GM21381 (cell line): ENCODE results near the gene CSNK2A1.
"Not testable (repeated sequence)": the region's sequence is repeated elsewhere in the genome, so short reads cannot be mapped to it uniquely, and the experiment has no call there.

Source experiments
- ATAC-seq: cut with Tn5 transposase; IDR thresholded peaks from one replicate; pipeline ENCODE4 v1.9.1; 2021; ENCODE audit warnings: mild to moderate bottlenecking, moderate library complexity; ENCODE audit not compliant: unreplicated experiment

Gene CSNK2A1

DNA sequence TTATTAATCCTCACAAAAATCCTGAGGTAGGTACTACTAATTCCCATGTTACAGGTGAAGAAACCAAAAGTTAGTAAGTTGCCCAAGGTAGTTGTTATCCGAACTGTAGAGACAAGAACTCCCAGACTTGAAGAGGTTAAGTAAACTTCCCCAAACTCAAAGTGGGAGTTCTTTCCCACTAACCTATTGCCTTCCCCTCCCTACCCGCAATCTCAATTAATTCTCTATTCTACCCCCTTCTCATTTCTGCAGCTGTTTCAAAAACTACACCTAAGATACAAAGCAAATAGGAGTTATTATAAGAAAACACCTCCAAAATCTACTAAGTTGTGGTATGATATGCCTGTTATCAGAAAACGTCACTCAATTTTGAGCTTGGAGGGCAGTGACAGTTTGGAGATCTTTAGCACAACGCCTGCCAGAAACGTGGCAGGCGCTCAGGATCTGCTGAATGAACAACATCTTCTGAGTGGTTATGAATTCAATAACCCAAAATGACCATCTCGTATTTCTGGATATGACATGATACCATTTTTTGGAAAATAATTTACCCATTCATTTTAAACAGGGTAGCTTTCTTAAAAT lies 7.1 kb downstream of the CSNK2A1 start:
- ATAC-seq = no peak

DNA sequence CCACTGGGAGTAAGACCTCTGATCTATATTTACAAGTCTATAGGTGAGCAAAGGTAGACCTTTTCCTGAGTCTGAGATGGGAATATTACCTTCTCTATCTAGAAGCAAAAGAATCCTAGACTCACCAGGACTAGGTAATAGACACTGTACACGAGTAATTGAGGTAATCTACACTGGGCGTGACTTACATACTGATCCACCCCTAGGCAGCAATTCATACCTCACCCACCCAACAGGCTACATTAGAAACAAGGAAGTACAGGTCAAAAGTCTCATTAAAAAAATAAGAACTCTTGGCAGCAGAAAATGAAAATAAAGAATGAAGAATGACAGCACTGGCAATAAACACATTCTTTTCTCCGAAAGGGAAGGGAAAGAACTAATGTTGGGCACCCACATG lies 7.6 kb downstream of the CSNK2A1 start:
- ATAC-seq = no peak

DNA sequence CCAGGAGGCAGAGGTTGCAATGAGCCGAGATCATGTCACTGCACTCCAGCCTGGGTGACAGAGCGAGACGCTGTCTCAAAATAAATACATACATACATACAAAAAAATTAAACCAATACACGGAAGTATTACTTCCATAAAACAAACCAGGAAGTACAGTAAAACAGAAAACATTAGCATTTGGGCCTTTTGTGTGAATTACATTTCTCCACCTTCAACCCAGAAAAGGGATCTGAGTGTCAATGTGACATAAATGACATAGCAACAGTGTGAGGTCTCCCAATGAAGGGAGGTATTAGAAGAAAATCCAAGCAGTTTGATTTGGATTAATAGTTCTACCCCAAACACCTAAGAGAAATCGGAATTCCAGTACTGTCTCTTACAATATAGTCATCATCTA lies 10.1 kb downstream of the CSNK2A1 start:
- ATAC-seq = no peak

DNA sequence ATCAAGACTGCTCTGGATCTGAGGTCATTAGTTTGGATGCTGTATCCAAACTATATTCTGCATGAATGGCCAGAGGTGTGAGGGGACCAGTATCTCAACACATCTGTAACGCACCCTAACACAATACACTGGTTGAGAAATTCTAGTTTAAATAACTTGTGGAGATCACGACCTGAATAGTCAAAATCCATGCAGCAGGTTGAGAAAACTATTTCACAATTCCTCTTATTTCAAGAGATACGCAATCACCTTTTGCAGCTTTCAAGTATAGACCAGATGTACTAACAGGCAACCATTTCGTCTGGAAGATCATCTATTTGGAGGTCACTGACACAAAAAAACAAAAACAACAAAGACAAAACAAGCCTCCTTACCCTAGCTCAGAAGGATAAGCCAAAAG lies 11.1 kb downstream of the CSNK2A1 start:
- ATAC-seq = no peak

- ATAC-seq = no peak
Observed at GRCh38 chr20:531608-532007, 12.0 kb downstream of the CSNK2A1 start.

DNA sequence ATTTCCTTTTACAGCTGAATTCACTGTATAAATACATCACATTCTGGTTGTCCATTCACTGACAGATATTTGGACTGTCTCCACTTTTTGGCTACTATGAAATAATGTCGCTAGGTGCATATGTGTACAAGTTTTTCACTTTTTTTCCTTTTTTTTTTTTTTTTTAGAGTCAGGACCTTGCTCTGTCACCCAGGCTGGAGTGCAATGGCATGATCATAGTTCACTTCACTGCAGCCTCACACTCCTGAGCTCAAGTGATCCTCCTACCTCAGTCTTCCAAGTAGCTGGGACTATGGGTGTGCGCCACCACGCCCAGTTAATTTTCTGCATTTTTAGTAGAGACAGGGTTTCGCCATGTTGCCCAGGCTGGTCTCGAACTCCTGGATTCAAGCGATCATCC lies 13.3 kb downstream of the CSNK2A1 start:
- ATAC-seq = no peak

DNA sequence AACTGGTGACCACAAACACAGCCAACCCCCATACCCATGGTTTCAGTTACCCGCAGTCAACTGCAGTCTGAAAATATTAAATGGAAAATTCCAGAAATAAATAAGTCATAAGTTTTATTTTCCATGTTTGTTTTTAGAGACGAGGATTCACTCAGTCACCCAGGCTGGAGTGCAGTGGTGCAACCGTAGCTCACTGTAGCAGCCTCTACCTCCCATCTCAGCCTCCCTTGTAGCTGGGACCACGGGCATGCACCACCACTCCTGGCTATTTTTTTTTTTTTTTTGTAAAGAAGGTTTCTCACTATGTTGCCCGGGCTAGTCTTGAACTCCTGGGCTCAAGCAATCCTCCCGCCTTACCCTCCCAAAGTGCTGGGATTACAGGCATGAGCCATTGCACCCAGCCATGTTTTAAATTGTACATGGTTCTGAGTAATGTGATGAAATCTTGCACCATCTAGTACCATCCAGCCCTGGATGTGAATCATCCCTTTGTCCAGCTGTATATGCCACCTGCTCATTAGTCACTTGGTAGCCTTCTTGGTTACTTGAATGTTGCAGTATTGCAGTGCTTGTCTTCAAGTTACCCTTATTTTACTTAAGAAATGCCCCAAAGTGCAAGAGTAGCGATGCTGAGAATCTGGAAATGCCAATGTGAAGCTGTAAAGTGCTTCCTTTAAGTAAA lies 14.5 kb downstream of the CSNK2A1 start:
- no peak for ATAC-seq

DNA sequence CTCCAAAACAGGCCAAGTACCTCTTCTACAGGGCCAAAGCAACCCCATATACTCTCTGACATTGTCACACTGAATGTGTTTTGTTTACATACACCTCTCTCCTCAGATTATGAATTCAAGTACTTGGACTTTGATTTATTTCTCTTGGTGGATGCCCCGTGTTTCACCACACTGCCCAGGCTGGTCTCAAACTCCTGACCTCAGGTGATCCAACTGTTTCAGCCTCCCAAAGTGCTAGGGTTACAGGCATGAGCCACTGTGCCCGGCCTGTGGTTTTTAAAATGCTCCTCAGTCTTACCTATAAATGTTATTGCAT lies 16.1 kb downstream of the CSNK2A1 start:
- ATAC-seq = no peak

- ATAC-seq = no peak
Observed at GRCh38 chr20:521860-522259, 21.7 kb downstream of the CSNK2A1 start.

DNA sequence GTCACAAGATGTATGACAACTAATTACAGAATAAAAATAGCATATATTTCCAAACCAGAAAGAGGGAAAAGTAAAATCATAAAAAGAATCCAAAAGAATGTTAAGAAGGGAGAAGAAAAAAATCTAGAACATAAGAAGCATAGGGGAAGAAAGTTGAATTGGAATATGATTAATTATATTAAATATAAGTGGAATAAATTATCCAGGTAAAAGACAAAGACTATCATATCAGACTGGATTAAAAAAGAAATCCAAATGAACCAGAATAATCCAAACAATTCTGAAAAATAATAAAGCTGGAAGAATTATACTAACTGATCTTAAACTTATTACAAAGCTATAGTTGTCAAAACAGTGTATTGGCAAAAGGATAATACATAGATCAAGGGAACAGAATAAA lies 23.6 kb downstream of the CSNK2A1 start:
- no peak for ATAC-seq

DNA sequence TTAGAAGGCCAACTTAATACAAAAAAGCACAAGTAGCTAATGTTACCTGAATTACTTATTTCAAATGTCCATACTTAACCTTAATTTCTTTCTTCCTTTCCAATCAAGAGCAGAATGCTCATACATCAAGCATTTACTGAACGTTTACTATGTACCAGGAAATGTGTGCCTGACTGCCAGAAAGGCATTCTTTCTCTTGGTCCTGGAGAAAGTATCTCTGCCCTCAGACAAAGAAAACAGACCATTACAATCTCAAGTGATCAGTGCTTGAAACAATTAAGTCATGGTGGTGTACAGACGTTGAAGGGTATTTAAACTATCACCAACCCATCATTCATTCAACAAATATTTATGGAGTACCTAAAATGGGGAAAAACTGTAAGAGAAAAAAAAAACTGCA lies 26.4 kb downstream of the CSNK2A1 start:
- ATAC-seq = no peak

GRCh38 chr20:516799-517198 lies 26.8 kb downstream of the CSNK2A1 start:
- ATAC-seq = no peak

GRCh38 chr20:515696-516095 lies 27.9 kb downstream of the CSNK2A1 start:
- no peak for ATAC-seq

DNA sequence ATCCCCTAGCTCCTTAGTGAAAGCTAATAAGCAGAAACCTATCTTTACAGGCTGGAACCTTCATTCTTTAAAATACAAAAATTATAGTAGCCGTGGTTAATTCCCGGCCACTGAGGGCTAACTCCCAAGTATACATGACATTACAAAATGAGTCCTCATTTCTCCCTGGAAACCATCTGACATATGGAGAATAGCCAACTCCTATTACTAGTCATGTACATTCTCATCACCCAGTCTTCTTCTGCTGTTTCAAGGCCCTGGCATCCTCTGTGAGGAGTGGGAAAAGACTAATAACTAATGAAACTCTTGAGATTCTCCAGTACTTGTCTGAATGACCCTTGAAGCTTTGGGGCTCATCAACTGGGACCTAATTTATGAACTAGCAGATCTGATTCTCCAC lies 30.2 kb downstream of the CSNK2A1 start:
- no peak for ATAC-seq

- ATAC-seq = not testable (repeated sequence)
Observed at GRCh38 chr20:510328-511057, 33.1 kb downstream of the CSNK2A1 start.

DNA sequence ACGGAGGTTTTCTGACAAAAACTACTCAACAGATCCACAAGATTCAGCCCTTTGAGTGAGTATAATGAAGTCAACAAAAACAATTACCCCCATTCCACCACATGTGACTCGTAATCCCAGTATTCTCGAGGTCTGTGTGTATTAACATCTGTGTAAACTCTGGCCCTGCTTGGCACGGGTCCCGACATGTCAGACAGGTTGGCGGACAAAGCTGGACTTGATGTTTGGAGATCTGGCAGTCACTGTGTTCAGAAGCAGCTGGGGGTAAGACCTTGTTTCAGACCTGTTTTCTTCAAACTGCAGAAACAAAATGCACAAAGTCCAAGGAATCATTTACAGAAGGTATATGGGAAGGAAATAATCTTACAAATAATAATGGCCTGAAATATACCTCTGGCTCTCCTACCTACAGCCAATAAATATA lies 35.2 kb downstream of the CSNK2A1 start:
- ATAC-seq = not testable (repeated sequence)

DNA sequence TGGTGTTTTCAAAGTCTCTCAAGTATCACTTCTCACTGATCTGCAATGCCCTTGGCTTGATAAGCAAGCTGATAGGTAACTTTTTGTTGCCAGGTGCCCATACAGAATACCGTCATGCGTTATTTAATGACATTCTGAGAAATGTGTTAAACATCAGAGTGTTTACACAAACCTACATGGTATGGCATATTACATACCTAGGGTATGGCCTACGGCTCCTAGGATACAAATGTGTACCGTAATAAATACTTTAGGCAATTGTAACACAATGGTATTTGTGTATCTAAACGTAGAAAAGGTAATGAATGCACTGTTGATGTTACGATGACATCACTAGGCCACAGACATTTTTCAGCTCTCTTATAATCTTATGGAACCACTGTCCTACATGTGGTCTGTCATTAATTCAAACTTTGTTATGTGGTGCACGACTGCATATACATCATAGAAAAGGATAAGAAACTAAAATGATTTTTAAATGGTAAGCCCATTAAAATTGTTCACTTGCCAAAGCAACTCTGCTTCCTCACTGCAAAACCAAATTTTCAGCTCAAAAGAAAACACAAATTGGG lies 35.7 kb downstream of the CSNK2A1 start:
- ATAC-seq = no peak

- no peak for ATAC-seq
Observed at GRCh38 chr20:507006-507758, 36.4 kb downstream of the CSNK2A1 start.

- no peak for ATAC-seq
Observed at GRCh38 chr20:504632-505075, 38.9 kb downstream of the CSNK2A1 start.

GRCh38 chr20:503048-503737 lies 40.4 kb downstream of the CSNK2A1 start:
- no peak for ATAC-seq

- no peak for ATAC-seq
Observed at GRCh38 chr20:497979-498378, 45.6 kb downstream of the CSNK2A1 start.
